H1 (cell line): ENCODE measurements around the gene ENTPD5. TPM values are rescaled to one million over a fixed set of nuclear protein-coding genes. Genes with fewer than 3 reads are reported as not detected.

ENCODE experiments used
- CTCF ChIA-PET: fragments of 300-600 bp; sonication (Branson Sonifier 250); formaldehyde crosslinking; loops from one replicate; lab custom pipeline; 2021; ENCODE audit not compliant: partially characterized antibody; lab: Charles Lee
- POLR2A ChIA-PET: fragments of 300-600 bp; sonication (Branson Sonifier 250); formaldehyde crosslinking; loops from one replicate; lab custom pipeline; 2021; ENCODE audit warnings: inconsistent platforms; ENCODE audit not compliant: partially characterized antibody; lab: Charles Lee
- DNase-seq, 2 experiments: peaks; one replicate each; pipeline versions ENCODE4 v3.0.0 to v3.0.0-alpha.2; 2010 to 2022; ENCODE audit warnings: low spot score in 2 of 2, low read depth in 1 of 2, mixed read lengths in 1 of 2
- FAIRE-seq: peaks from 2 replicates; lab custom pipeline; 2011; peaks lifted over from hg19 to GRCh38; lab: Jason Lieb, UNC
- H2AFZ ChIP-seq: 2 replicates; pipeline ENCODE4 v1.8.1; 2012; ENCODE audit warnings: low read length, inconsistent platforms
- H2AK5ac ChIP-seq: 2 replicates; pipeline ENCODE4 v1.6.1; 2013; ENCODE audit warnings: low read depth, low read length
- H2BK120ac ChIP-seq: replicated peaks from 2 replicates; pipeline ENCODE3; 2013; ENCODE audit warnings: low read depth, low read length, inconsistent platforms
- H2BK12ac ChIP-seq: 2 replicates; pipeline ENCODE4 v1.6.1; 2013; ENCODE audit warnings: low read depth, low read length
- H2BK15ac ChIP-seq: 2 replicates; pipeline ENCODE4 v1.6.1; 2013; ENCODE audit warnings: low read length
- H2BK20ac ChIP-seq: 2 replicates; pipeline ENCODE4 v1.6.1; 2013; ENCODE audit warnings: low read length
- H2BK5ac ChIP-seq: 2 replicates; pipeline ENCODE4 v1.6.1; 2013; ENCODE audit warnings: low read depth, low read length
- H3K14ac ChIP-seq: 2 replicates; pipeline ENCODE4 v1.6.1; 2013; ENCODE audit warnings: inconsistent platforms; ENCODE audit not compliant: insufficient read length
- H3K18ac ChIP-seq: 2 replicates; pipeline ENCODE4 v1.6.1; 2013; ENCODE audit warnings: low read length; ENCODE audit errors: extremely low read depth
- H3K23ac ChIP-seq: 2 replicates; pipeline ENCODE4 v1.6.1; 2013; ENCODE audit warnings: inconsistent platforms; ENCODE audit not compliant: insufficient read length
- H3K23me2 ChIP-seq: 2 replicates; pipeline ENCODE4 v1.6.1; 2013; ENCODE audit warnings: low read depth, low read length
- H3K27ac ChIP-seq: 2 replicates; pipeline ENCODE4 v1.6.1; 2011; ENCODE audit warnings: low read depth, low read length, inconsistent platforms
- H3K27me3 ChIP-seq, 4 experiments: replicated peaks in 1 of 4; 1 replicate in 1 of 4; 2 replicates in 3 of 4; pipeline versions ENCODE4 v1.6.1 to v1.8.1; 2011 to 2013; ENCODE audit warnings: low read length in 3 of 4, mild to moderate bottlenecking in 3 of 4, inconsistent platforms in 2 of 4, mixed read lengths in 2 of 4, moderate library complexity in 1 of 4; ENCODE audit not compliant: control insufficient read depth in 3 of 4, insufficient read depth in 3 of 4; ENCODE audit errors: extremely low read depth in 1 of 4
- H3K36me3 ChIP-seq, 4 experiments: 2 replicates each; pipeline versions ENCODE4 v1.6.1 to v1.8.1; 2011 to 2013; ENCODE audit warnings: mild to moderate bottlenecking in 4 of 4, low read length in 3 of 4, moderate library complexity in 2 of 4, control low read depth in 1 of 4, inconsistent platforms in 1 of 4; ENCODE audit not compliant: insufficient read depth in 4 of 4, control insufficient read depth in 2 of 4
- H3K4ac ChIP-seq: replicated peaks from 2 replicates; pipeline ENCODE3; 2013; ENCODE audit warnings: low read length, low read depth, mixed read lengths, inconsistent platforms; ENCODE audit not compliant: insufficient read length
- H3K4me1 ChIP-seq, 4 experiments: replicated peaks in 1 of 4; 1 replicate in 1 of 4; 2 replicates in 3 of 4; pipeline versions ENCODE4 v1.6.1 to v1.8.1; 2011 to 2013; ENCODE audit warnings: low read length in 3 of 4, inconsistent platforms in 2 of 4, mixed read lengths in 1 of 4; ENCODE audit not compliant: insufficient read depth in 4 of 4, control insufficient read depth in 3 of 4
- H3K4me2 ChIP-seq, 2 experiments: 2 replicates each; pipeline versions ENCODE4 v1.6.1 to v1.8.1; 2011 to 2013; ENCODE audit warnings: low read depth in 2 of 2, low read length in 2 of 2, control low read depth in 1 of 2, inconsistent platforms in 1 of 2, mild to moderate bottlenecking in 1 of 2; ENCODE audit not compliant: insufficient read depth in 1 of 2
- H3K4me3 ChIP-seq, 4 experiments: fragments of 200-600, 300-600 bp in 1 of 4; sonication (generic), shearing (Covaris generic), sonication (Bioruptor Twin) in 1 of 4; 2 replicates each; pipeline versions ENCODE4 v1.5.1 to v1.8.1; 2011 to 2016; ENCODE audit warnings: low read length in 4 of 4, low read depth in 3 of 4, control low read depth in 2 of 4, inconsistent platforms in 2 of 4, mild to moderate bottlenecking in 2 of 4, mixed read lengths in 1 of 4, moderate library complexity in 1 of 4; ENCODE audit not compliant: insufficient read depth in 2 of 4; ENCODE audit errors: extremely low read depth in 1 of 4
- H3K56ac ChIP-seq: replicated peaks from 2 replicates; pipeline ENCODE3; 2013; ENCODE audit warnings: low read depth, mild to moderate bottlenecking, mixed read lengths, low read length, inconsistent platforms; ENCODE audit not compliant: insufficient read length
- H3K79me1 ChIP-seq: 2 replicates; pipeline ENCODE4 v1.6.1; 2013; ENCODE audit warnings: low read depth, low read length, control low read depth
- H3K79me2 ChIP-seq, 2 experiments: 2 replicates each; pipeline versions ENCODE4 v1.6.1 to v1.8.1; 2012 to 2013; ENCODE audit warnings: low read length in 2 of 2, mild to moderate bottlenecking in 2 of 2, inconsistent platforms in 1 of 2; ENCODE audit not compliant: insufficient read depth in 2 of 2, control insufficient read depth in 1 of 2
- H3K9ac ChIP-seq, 4 experiments: replicated peaks in 1 of 4; 1 replicate in 1 of 4; 2 replicates in 3 of 4; pipeline versions ENCODE4 v1.6.1 to v1.8.1; 2011 to 2013; ENCODE audit warnings: low read depth in 3 of 4, low read length in 3 of 4, control low read depth in 2 of 4, mild to moderate bottlenecking in 2 of 4, moderate library complexity in 2 of 4, inconsistent platforms in 1 of 4; ENCODE audit errors: extremely low read depth in 1 of 4
- H3K9me3 ChIP-seq, 2 experiments: 2 replicates each; pipeline versions ENCODE4 v1.6.1 to v1.8.1; 2012 to 2013; ENCODE audit warnings: mild to moderate bottlenecking in 2 of 2, moderate library complexity in 2 of 2, control low read depth in 1 of 2, inconsistent platforms in 1 of 2, low read depth in 1 of 2, low read length in 1 of 2, mixed read lengths in 1 of 2; ENCODE audit not compliant: insufficient read depth in 2 of 2
- H4K20me1 ChIP-seq, 2 experiments: replicated peaks in 1 of 2; 2 replicates each; pipeline versions ENCODE3 to v1.8.1; 2011 to 2013; ENCODE audit warnings: inconsistent platforms in 2 of 2, low read length in 2 of 2, mild to moderate bottlenecking in 1 of 2; ENCODE audit not compliant: insufficient read depth in 2 of 2, control insufficient read depth in 1 of 2
- H4K5ac ChIP-seq: 2 replicates; pipeline ENCODE4 v1.6.1; 2013; ENCODE audit warnings: low read length, low read depth, mixed read lengths, inconsistent platforms; ENCODE audit not compliant: insufficient read length
- H4K8ac ChIP-seq: 2 replicates; pipeline ENCODE4 v1.8.0; 2013; ENCODE audit warnings: mild to moderate bottlenecking, moderate library complexity, low read length, inconsistent platforms; ENCODE audit not compliant: insufficient read depth; ENCODE audit errors: extremely low read depth
- H4K91ac ChIP-seq: replicated peaks from 2 replicates; pipeline ENCODE3; 2013; ENCODE audit warnings: low read length, mixed read lengths, inconsistent platforms; ENCODE audit not compliant: insufficient read length
- CHD1 ChIP-seq: IDR thresholded peaks from 2 replicates; pipeline ENCODE4 v1.6.1; 2012; ENCODE audit warnings: low read depth, low read length, improper control_type of control experiment
- PHF8 ChIP-seq: fragments of 200-600 bp; sonication (generic); conservative IDR thresholded peaks from 2 replicates; pipeline ENCODE4 v1.7.1; 2012; ENCODE audit warnings: low read depth, mild to moderate bottlenecking, inconsistent platforms, low read length, moderate library complexity
- POLR2AphosphoS5 ChIP-seq: IDR thresholded peaks from 2 replicates; pipeline ENCODE4 v1.6.1; 2011; ENCODE audit warnings: low read depth, low read length
- RXRA ChIP-seq: IDR thresholded peaks from 2 replicates; pipeline ENCODE4 v1.6.1; 2011; ENCODE audit warnings: low read depth, mild to moderate bottlenecking, low read length, moderate library complexity; ENCODE audit not compliant: insufficient read depth
- WGBS, 2 experiments: shearing (Covaris generic) in 1 of 2; methylation state at CpG; one replicate each; pipeline versions ENCODE4 v1.1.6 to v1.1.7; 2013 to 2015; ENCODE audit warnings: low lambda C conversion rate in 2 of 2, mixed read lengths in 2 of 2, inconsistent platforms in 1 of 2, low coverage in 1 of 2, missing lambda C conversion rate in 1 of 2; ENCODE audit not compliant: insufficient replicate concordance in 2 of 2, insufficient coverage in 1 of 2, insufficient read length in 1 of 2; ENCODE audit errors: extremely low coverage in 1 of 2, missing lambda C conversion rate in 1 of 2; 5-methylcytosine and 5-hydroxymethylcytosine counted together
- polyA plus RNA-seq, 7 experiments: library from polyadenylated mRNA; depleted of rRNA in 3 of 7; stranded (reverse) in 5 of 7; unstranded in 2 of 7; fragments of >200 nt in 5 of 7; fragments of 200-250 nt in 2 of 7; gene quantifications; 1 replicate in 5 of 7; 2 replicates in 1 of 7; 4 replicates in 1 of 7; pipeline versions ENCODE4 v1.2.1 to v1.2.3, GENCODE V29; 2011 to 2013; ENCODE audit warnings: missing spikeins in 2 of 7, mixed read lengths in 2 of 7
- total RNA-seq: library from RNA; stranded (reverse); fragmentation: NEBNext Ultra II Directional; extraction: Animal tissue kit (Norgen Biotek cat#: 25700); gene quantifications from 2 replicates; pipeline ENCODE4 v1.2.1, GENCODE V29; 2021

Gene ENTPD5
- total and polyA plus RNA-seq, 2 of the 8 experiments (the other 6 are each of a cell fraction or from before 2014, with no cell fraction given) = 5.0 to 6.5 TPM

DNA sequence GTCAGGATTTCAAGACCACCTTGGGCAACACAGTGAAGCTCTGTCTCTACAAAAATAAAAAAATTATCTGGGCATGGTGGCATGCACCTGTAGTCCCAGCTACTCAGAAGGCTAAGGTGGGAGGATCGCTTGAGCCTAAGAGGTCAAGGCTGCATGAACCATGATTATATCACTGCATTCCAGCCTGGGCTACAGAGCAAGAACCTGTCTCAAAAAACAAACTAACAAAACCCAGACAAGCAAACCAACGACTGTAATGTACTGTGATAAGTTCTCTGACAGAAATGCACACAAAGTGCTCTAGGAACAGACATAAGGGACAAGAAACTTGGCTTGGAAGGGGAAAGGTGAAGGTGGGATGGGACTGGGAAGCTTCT lies 22.4 kb downstream of the ENTPD5 start:
- H2BK20ac ChIP-seq = no peak overlapping the region
- no peak overlapping the region for H2BK120ac ChIP-seq
- ChIA-PET POLR2A (interaction anchor here (1.5 kb wide), 1 partner anchor 19 kb away, joined by 3 read pairs; no protein-coding TSS in a partner anchor), CTCF (interaction anchor here (0.6 to 1.2 kb wide), 3 partner anchors 37 to 61 kb away, joined by 3 read pairs; no protein-coding TSS in a partner anchor)
- DNase-seq (no peak), FAIRE-seq (no peak)
- H2AK5ac ChIP-seq = no peak overlapping the region
- 82% methylated on average over 2 of the region's 2 CpGs; no CpG with 5 or more reads in 1 of the 2 experiments for WGBS, 2 experiments
- H4K5ac ChIP-seq = no peak overlapping the region
- no peak overlapping the region for H2AFZ ChIP-seq
- H4K20me1 ChIP-seq = no peaks in the 10 kb centered on the region
- TF ChIP-seq RXRA (no peak), CHD1 (no peak), PHF8 (no peak), POLR2AphosphoS5 (no peak)
- no peaks in the 10 kb centered on the region for H3K79me2 ChIP-seq
- no peak overlapping the region for H3K9ac ChIP-seq
- H2BK5ac ChIP-seq = no peak overlapping the region
- no peak overlapping the region for H3K4me2 ChIP-seq
- H3K4me1 ChIP-seq = no peaks in the 10 kb centered on the region
- H3K23me2 ChIP-seq = no peaks in the 10 kb centered on the region
- no peak overlapping the region for H3K4me3 ChIP-seq
- no peak overlapping the region for H2BK12ac ChIP-seq
- H3K56ac ChIP-seq = no peak overlapping the region
- H3K36me3 ChIP-seq = no peaks in the 10 kb centered on the region
- no peak overlapping the region for H4K8ac ChIP-seq
- no peaks in the 10 kb centered on the region for H3K79me1 ChIP-seq
- no peak overlapping the region for H3K4ac ChIP-seq
- no peaks in the 10 kb centered on the region for H3K27me3 ChIP-seq
- H3K23ac ChIP-seq = no peak overlapping the region
- no peak overlapping the region for H2BK15ac ChIP-seq
- H4K91ac ChIP-seq = no peak overlapping the region
- no peak overlapping the region for H3K27ac ChIP-seq
- H3K9me3 ChIP-seq = no peaks in the 10 kb centered on the region
- H3K14ac ChIP-seq = no peak overlapping the region
- H3K18ac ChIP-seq = no peak overlapping the region
